Uterus (tissue), 4 donors: ENCODE data around the gene ZNF710. TPM values are rescaled to one million over a fixed set of nuclear protein-coding genes. Genes with fewer than 3 reads are reported as not detected.

Source experiments
- DNase-seq, 2 donors: peaks; one replicate each; pipeline ENCODE4 v3.0.0-alpha.2; 2019 to 2020
- H3K27ac ChIP-seq, 2 donors: fragments of 200-600 bp; sonication (generic); 1 replicate in 1 of 2; 2 replicates in 1 of 2; pipeline ENCODE4 v1.5.1; 2016 to 2018
- H3K27me3 ChIP-seq, 2 donors: fragments of 200-600 bp; sonication (generic); one replicate each; pipeline ENCODE4 v1.5.1; 2018 to 2019; ENCODE audit warnings: control low read depth in 1 of 2
- H3K36me3 ChIP-seq, 2 donors: fragments of 200-600 bp; sonication (generic); one replicate each; pipeline ENCODE4 v1.5.1; 2019; ENCODE audit warnings: control low read depth in 1 of 2
- H3K4me1 ChIP-seq, 2 donors: fragments of 200-600 bp; sonication (generic); one replicate each; pipeline ENCODE4 v1.5.1; 2018 to 2019; ENCODE audit warnings: control low read depth in 1 of 2
- H3K4me3 ChIP-seq, 2 donors: fragments of 200-600 bp; sonication (generic); 1 replicate in 1 of 2; 2 replicates in 1 of 2; pipeline ENCODE4 v1.5.1; 2018 to 2019; ENCODE audit warnings: mild to moderate bottlenecking in 1 of 2
- H3K9me3 ChIP-seq, 2 donors: fragments of 200-600 bp; sonication (generic); one replicate each; pipeline ENCODE4 v1.5.1; 2019; ENCODE audit warnings: control low read depth in 1 of 2
- CTCF ChIP-seq, 4 experiments: fragments of 200-600 bp in 2 of 4; fragments of 450-650 bp in 2 of 4; sonication (generic) in 2 of 4; IDR thresholded peaks; one replicate each; pipeline ENCODE4 v1.5.1; 2016 to 2019; ENCODE audit warnings: antibody characterized with exemption in 4 of 4, mild to moderate bottlenecking in 2 of 4, moderate library complexity in 1 of 4
- POLR2A ChIP-seq, 2 donors: fragments of 450-650 bp; IDR thresholded peaks; one replicate each; pipeline ENCODE4 v1.6.1; 2016; ENCODE audit warnings: antibody characterized with exemption in 2 of 2, mild to moderate bottlenecking in 1 of 2, moderate library complexity in 1 of 2
- intact Hi-C: fragments of 100-400 bp; cut with DNase I; formaldehyde crosslinking; loops from one replicate; pipeline ENCODE4 v1.15.1; 2023; ENCODE audit warnings: low total_unique reads
- total RNA-seq, 4 donors: library from RNA; depleted of rRNA in 3 of 4; stranded (reverse); fragments of >200 nt in 3 of 4; gene quantifications; one replicate each; pipeline versions ENCODE4 v1.1.0 to v1.2.4, GENCODE V29; 2014 to 2023
- donor health status: DM: yes; HTN: yes; CAD: no.

Gene ZNF710
- total RNA-seq, 4 donors from 2014 or later = 2.3 to 22.2 (median 8.4) TPM

- peak overlapping the region; percentile 52 to 62 for H3K27ac ChIP-seq
These were observed 34.7 kb downstream of the ZNF710 start for GRCh38 chr15:90035840-90036230.

GRCh38 chr15:90036343-90036742 lies 35.2 kb downstream of the ZNF710 start:
- DNase-seq = no peak
- Histone ChIP-seq H3K4me1 (peaks cover 0 to 5% of the 10 kb centered on the region in 2 donors), H3K27ac (no peak overlapping the region), H3K27me3 (no peaks in the 10 kb centered on the region), H3K36me3 (no peaks in the 10 kb centered on the region), H3K9me3 (no peaks in the 10 kb centered on the region), H3K4me3 (no peak overlapping the region)
- TF ChIP-seq POLR2A (IDR thresholded peaks at IDR 0.05) = no peak
- no peak for TF ChIP-seq CTCF (IDR thresholded peaks at IDR 0.05)
- intact Hi-C loops = no loop called here

More at GRCh38 chr15:90035840-90036230, 34.7 kb downstream of the ZNF710 start:
- Histone ChIP-seq H3K9me3 (no peaks in the 10 kb centered on the region), H3K4me3 (no peak overlapping the region), H3K4me1 (peaks cover 0 to 5% of the 10 kb centered on the region in 2 donors), H3K36me3 (no peaks in the 10 kb centered on the region), H3K27me3 (no peaks in the 10 kb centered on the region)
- DNase-seq = no peak
- intact Hi-C loops = no loop called here
- TF ChIP-seq CTCF (IDR thresholded peaks at IDR 0.05) = no peak
- no peak for TF ChIP-seq POLR2A (IDR thresholded peaks at IDR 0.05)

DNA sequence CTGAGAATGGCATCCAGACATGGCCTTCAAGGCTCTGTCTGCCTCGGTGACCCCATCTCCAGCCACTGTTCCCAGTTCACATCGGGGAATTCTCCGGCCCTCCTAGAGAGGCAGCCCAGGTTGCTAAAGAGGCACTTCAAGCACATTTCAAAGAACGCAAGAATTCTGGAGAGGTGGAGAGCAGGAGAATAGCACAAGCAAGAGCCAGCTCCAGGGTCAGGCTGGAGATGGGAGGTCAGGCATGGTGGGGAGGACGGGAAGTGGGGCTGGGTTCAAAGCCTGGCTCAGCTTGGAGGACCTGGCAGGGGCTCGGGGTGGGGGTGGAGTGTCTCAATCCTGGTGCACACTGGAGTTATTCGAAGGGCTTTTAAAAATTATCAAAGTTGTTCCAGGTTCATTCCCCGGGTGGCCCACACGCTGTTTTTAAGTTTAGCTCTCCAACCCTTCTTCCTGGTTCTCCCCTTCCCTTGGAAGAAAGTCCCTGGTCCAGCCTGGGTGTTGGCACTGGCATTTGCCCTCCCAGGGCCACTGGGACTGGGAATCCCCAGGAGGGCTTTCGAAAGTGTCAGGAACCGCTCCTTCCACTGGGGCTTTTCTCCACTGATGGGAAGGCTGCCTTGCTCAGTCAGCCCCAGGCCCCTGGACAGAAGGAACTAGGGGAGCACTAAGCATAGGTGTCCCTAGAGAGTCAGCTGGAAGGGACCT lies 35.8 kb downstream of the ZNF710 start:
- peaks cover 0 to 5% of the 10 kb centered on the region in 2 donors for H3K4me1 ChIP-seq
- intact Hi-C loops = no loop called here
- no peak overlapping the region for H3K4me3 ChIP-seq
- H3K27ac ChIP-seq = no peak overlapping the region
- H3K27me3 ChIP-seq = no peaks in the 10 kb centered on the region
- no peaks in the 10 kb centered on the region for H3K9me3 ChIP-seq
- H3K36me3 ChIP-seq = no peaks in the 10 kb centered on the region
- TF ChIP-seq POLR2A (IDR thresholded peaks at IDR 0.05) = no peak
- TF ChIP-seq CTCF (IDR thresholded peaks at IDR 0.05) = no peak
- DNase-seq = peak in 1 of 2 donors; percentile 8

DNA sequence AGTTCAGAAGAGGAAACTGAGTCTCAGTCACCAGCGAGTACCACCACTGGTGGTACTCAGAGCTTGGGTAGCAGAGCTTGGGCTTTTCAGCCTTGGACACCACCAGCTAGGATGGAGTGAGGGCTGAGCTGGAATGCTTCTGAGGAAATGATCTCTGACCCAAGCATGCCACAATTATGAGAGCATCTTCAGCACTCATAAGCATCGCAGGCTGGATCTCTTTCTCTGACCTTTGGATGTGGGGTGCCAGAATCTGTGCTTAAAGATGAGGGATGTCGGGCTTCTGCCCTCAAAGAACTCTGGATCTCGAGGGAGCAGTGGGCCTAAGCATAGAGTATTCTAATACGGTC lies 36.4 kb downstream of the ZNF710 start:
- intact Hi-C loops = no loop called here
- Histone ChIP-seq H3K27me3 (no peaks in the 10 kb centered on the region), H3K9me3 (no peaks in the 10 kb centered on the region), H3K4me3 (no peak overlapping the region), H3K36me3 (no peaks in the 10 kb centered on the region), H3K27ac (no peak overlapping the region), H3K4me1 (peaks cover 0 to 5% of the 10 kb centered on the region in 2 donors)
- no peak for TF ChIP-seq CTCF (IDR thresholded peaks at IDR 0.05)
- no peak for TF ChIP-seq POLR2A (IDR thresholded peaks at IDR 0.05)
- peak in 1 of 2 donors; percentile 9 for DNase-seq

DNA sequence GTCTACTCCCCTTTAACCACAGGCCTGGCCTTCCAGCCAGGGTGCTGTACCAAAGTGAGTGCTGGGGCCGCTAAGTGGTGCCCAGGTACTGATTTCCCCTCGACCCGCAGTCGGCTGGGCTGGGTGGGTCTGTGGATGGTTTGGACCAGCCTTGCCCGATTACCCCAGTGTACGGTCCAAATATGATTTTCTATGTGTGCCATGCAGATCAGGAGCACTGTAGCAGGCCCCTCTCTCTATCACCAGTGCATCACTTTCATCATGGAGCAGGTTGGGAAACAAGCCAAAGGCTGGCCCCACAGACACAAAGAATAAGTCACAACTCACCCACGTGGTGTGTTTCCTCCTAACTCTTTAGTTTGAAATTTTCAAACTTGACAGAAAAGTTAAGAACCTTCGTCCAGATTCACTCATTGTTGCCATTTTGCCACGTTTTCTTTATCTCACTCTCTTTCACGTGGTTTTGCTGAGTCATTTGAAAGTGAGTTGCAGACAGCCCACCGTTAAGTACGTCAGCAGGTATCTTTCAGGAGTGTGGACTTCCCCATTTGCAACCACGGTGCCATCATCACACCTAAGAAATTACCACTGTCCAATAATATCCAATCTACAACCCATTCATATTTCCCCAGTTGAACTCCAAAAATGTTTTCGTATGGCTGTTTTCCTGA lies 37.0 kb downstream of the ZNF710 start:
- Histone ChIP-seq H3K4me3 (no peak overlapping the region), H3K9me3 (no peaks in the 10 kb centered on the region), H3K36me3 (no peaks in the 10 kb centered on the region), H3K4me1 (peaks cover 0 to 5% of the 10 kb centered on the region in 2 donors), H3K27me3 (no peaks in the 10 kb centered on the region), H3K27ac (no peak overlapping the region)
- DNase-seq = no peak
- intact Hi-C loops = no loop called here
- no peak for TF ChIP-seq POLR2A (IDR thresholded peaks at IDR 0.05)
- no peak for TF ChIP-seq CTCF (IDR thresholded peaks at IDR 0.05)
